GM06990 (cell line): ENCODE measurements around the gene B4GALNT3.

Source experiments
- DNase-seq: peaks from one replicate; pipeline ENCODE4 v3.0.0-alpha.2; 2011; ENCODE audit not compliant: insufficient read length; ENCODE audit errors: extremely low read depth
- H3K27me3 ChIP-seq: replicated peaks from 2 replicates; pipeline ENCODE4 v1.6.0; 2011; ENCODE audit warnings: low read length; ENCODE audit not compliant: control insufficient read depth, insufficient read depth
- H3K36me3 ChIP-seq: 2 replicates; pipeline ENCODE4 v1.5.1; 2011; ENCODE audit warnings: low read length; ENCODE audit not compliant: control insufficient read depth, insufficient read depth
- H3K4me3 ChIP-seq: replicated peaks from 2 replicates; pipeline ENCODE4 v1.5.1; 2011; ENCODE audit warnings: low read depth, mild to moderate bottlenecking, control low read depth, low read length
- CTCF ChIP-seq: IDR thresholded peaks from 2 replicates; pipeline ENCODE4 v1.5.1; 2011; ENCODE audit warnings: low read length, control low read depth, mild to moderate bottlenecking, inconsistent platforms; ENCODE audit not compliant: insufficient read depth, poor library complexity, severe bottlenecking

Gene B4GALNT3

GRCh38 chr12:599756-600155 is 140.0 kb downstream of the B4GALNT3 start:
- Histone ChIP-seq H3K4me3 (no peak overlapping the region), H3K27me3 (no peaks in the 10 kb centered on the region), H3K36me3 (no peaks in the 10 kb centered on the region)
- DNase-seq, result no peak
- no peak for TF ChIP-seq CTCF

- H3K36me3 ChIP-seq, result no peaks in the 10 kb centered on the region
- no peak for TF ChIP-seq CTCF
- DNase-seq, result no peak
- H3K4me3 ChIP-seq, result no peak overlapping the region
- no peaks in the 10 kb centered on the region for H3K27me3 ChIP-seq
Observed at GRCh38 chr12:601976-602699, 142.4 kb downstream of the B4GALNT3 start.

- no peak overlapping the region for H3K4me3 ChIP-seq
- H3K27me3 ChIP-seq, result no peaks in the 10 kb centered on the region
- no peak for TF ChIP-seq CTCF
- no peak for DNase-seq
- no peaks in the 10 kb centered on the region for H3K36me3 ChIP-seq
Observed at GRCh38 chr12:602700-603068, 142.9 kb downstream of the B4GALNT3 start.

GRCh38 chr12:604956-605355 is 145.2 kb downstream of the B4GALNT3 start:
- H3K27me3 ChIP-seq, result no peaks in the 10 kb centered on the region
- H3K4me3 ChIP-seq, result no peak overlapping the region
- DNase-seq, result no peak
- H3K36me3 ChIP-seq, result no peaks in the 10 kb centered on the region
- TF ChIP-seq CTCF, result no peak

- TF ChIP-seq CTCF, result no peak
- no peak overlapping the region for H3K4me3 ChIP-seq
- H3K36me3 ChIP-seq, result no peaks in the 10 kb centered on the region
- DNase-seq, result no peak
- H3K27me3 ChIP-seq, result no peaks in the 10 kb centered on the region
Observed at GRCh38 chr12:607541-608001, 147.8 kb downstream of the B4GALNT3 start.

GRCh38 chr12:608413-608812 is 148.7 kb downstream of the B4GALNT3 start:
- no peak for TF ChIP-seq CTCF
- Histone ChIP-seq H3K4me3 (no peak overlapping the region), H3K27me3 (no peaks in the 10 kb centered on the region), H3K36me3 (no peaks in the 10 kb centered on the region)
- DNase-seq, result no peak
